GM19193 (cell line): ENCODE data around the gene SERINC5.

Experiments used
- POLR2A ChIP-seq: IDR thresholded peaks from 4 replicates; pipeline ENCODE4 v1.6.1; 2011; ENCODE audit not compliant: insufficient read depth, insufficient read length; ENCODE audit errors: extremely low read depth

Gene SERINC5

DNA sequence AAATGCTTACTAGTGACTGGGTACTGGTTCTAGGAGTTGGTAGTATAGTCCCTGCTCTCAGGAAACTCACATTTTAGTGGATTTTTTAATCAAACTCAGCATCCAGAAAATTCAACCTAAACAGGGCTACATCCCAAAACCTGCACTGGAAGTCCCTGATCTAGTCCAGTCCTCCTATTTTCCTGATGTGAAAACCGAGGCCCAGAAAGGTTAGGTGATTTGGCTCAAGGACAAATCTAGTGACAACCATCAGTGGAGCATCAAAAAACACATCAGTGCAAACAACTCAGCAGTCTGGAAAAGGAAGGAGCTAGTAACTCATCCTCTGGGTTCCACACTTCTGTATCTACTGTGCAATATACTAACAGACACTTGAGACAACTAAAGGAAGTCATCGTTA, 38.2 kb downstream of the SERINC5 start:
- TF ChIP-seq POLR2A, result no peak

GRCh38 chr5:80216753-80217596, 38.9 kb downstream of the SERINC5 start:
- no peak for TF ChIP-seq POLR2A

DNA sequence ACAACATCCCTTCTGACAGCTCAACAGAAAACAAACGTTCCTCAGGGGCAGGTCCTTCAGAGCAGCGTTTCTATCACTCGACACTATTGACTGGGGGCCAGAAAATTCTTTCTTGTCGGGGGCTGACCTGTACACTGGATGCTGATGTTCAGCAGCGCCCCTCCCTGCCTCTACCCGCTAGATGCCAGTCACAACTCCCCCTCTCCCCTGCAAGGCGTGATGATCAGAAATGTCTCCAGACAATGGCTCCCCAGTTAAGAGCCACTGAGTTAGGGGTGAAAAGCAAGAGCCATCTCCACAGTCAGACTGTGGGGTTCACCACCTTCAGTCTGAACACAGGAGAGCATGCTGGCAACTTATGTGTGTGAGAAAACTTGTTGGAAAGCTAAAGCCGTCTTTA, 39.8 kb downstream of the SERINC5 start:
- TF ChIP-seq POLR2A, result no peak

DNA sequence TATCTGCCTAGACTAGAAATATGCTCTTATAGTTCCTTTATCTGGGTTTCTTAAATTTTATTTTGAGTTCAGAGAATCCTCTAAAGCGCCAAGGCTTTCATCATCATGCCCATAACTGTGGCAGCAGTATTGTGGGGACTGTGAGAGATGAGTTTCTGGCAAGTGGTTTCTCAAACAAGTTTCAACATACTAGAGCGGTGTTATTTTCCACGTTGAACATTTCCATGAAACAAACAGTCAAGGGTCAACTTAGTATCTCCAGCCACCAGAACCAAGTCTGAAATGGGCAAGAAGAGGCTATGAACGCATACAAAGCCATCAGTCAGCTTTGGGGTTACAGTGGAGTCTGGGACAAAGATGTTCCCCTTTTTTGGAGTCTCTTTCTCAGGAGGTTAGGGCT, 40.3 kb downstream of the SERINC5 start:
- no peak for TF ChIP-seq POLR2A

DNA sequence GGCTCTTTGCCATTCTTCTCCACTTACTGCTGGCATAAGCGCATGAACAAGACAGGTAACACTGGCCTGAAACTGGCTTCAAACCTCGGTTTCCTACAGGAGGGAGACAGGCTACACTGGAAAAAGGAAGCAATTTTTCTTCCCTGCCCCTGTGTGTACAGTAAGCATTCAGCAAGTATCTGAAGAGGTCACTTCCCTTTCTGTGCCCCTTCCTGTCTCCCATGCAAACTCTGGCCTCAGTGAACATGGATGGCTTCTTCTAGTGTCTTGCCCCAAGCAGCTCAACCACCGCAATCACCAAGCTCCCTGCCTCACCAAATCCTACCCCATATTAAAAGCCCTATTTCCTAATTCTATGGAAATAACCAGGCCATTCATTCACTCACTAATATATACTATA, 42.4 kb downstream of the SERINC5 start:
- TF ChIP-seq POLR2A, result no peak

- TF ChIP-seq POLR2A, result no peak
Observed at GRCh38 chr5:80212171-80212667, 43.6 kb downstream of the SERINC5 start.

DNA sequence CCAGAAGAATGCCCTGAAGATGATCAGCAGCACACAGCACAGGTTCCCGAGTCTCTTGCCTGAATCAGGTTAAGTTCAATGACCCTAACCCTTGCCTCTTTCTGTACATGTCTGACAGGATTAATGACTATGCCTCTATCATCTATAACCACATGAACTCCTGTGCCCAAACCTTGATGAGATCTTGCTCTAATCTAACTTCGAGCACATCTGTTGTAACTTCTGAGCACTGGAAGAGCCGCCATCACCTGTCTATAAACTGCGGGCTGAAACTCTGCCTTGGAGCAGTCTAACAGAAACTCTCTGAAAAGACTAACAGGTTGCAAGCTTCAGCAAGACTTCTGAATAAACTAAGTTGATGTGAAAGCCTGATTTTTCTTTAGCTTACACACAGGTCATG, 44.5 kb downstream of the SERINC5 start:
- no peak for TF ChIP-seq POLR2A

GRCh38 chr5:80210014-80210413, 45.8 kb downstream of the SERINC5 start:
- TF ChIP-seq POLR2A, result no peak

- TF ChIP-seq POLR2A, result no peak
Observed at GRCh38 chr5:80208381-80208780, 47.5 kb downstream of the SERINC5 start.

- TF ChIP-seq POLR2A, result no peak
Observed at GRCh38 chr5:80207832-80208231, 48.0 kb downstream of the SERINC5 start.

- no peak for TF ChIP-seq POLR2A
Observed at GRCh38 chr5:80206282-80206681, 49.6 kb downstream of the SERINC5 start.

DNA sequence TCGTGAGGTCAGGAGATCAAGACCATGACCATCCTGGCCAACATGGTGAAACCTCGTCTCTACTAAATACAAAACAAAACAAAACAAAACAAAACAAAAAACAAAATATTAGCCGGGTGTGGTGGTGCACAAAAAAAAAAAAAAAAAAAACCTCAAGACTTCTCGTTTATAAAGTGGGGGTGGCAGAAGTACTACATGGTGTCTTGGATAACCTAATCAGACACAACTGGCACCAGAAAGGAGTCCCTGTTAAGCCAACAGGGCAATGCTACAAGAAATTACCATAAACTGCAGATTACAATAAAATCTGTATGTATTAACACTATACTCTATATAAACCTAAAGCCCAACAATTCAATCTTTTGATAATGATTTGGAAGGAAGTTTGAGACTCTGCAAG, 50.0 kb downstream of the SERINC5 start:
- no peak for TF ChIP-seq POLR2A

DNA sequence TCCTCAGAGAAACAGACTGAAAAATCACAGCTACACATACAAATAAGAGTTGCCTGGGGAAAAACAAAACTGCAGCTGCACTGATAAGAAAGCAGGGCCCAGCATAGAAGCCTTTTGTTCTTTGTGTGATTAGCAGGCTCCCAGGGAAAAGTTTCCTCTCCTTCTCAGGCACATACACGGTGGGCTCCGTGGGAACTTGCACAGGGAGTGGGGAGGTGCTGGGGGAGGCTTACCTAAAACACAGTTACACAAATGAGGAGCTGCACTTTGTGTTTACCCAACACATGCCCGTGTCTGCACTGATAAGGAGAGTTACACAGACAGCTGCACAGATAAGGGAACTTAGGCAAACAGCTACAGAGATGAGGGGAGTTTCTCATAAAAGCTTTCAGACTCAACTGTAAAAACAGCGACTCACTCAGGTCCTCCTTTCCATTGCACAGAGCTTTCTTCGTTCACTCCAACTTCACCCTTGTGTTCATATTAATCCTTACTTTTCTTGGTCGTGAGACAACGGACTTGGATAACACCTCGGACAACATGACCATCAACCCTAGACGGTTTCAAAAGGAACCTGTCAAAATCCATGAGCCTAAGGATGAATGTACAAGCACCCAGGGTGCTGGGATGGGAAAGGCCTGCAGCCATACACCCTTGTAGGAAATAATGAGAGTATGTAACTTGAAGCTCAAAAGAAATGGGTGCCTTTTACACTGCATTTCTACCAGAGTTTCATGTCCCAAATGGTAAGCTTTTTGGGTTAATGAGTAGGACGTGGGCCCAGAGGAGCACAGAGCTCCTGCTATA, 50.8 kb downstream of the SERINC5 start:
- no peak for TF ChIP-seq POLR2A

GRCh38 chr5:80198920-80199319, 56.9 kb downstream of the SERINC5 start:
- no peak for TF ChIP-seq POLR2A

- no peak for TF ChIP-seq POLR2A
Observed at GRCh38 chr5:80198399-80198798, 57.4 kb downstream of the SERINC5 start.
